ENCODE measurements around the gene LRIG1.

LRIG1 gene

DNA sequence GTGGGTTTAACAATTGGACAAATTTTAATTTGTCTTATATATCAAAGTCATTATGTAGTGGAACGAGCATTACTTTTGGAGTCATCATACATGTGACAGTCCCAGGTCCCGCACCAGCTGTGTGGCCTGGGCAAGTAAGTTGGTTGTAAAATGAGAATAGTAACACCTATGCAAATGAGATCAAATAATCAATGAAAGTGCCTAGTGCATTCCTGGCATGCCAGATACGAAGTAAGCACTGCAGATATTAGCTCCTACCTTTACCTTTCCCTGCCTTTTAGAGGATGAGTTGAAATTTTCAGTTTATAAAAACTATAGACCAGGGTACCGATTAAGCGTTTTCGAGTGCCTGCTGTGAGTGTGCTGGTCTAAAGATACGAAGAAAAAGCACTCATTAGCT, 134.1 kb downstream of the LRIG1 start:
- no peak for DNase-seq

GRCh38 chr3:66365080-66365479, 135.7 kb downstream of the LRIG1 start:
- DNase-seq: no peak

DNA sequence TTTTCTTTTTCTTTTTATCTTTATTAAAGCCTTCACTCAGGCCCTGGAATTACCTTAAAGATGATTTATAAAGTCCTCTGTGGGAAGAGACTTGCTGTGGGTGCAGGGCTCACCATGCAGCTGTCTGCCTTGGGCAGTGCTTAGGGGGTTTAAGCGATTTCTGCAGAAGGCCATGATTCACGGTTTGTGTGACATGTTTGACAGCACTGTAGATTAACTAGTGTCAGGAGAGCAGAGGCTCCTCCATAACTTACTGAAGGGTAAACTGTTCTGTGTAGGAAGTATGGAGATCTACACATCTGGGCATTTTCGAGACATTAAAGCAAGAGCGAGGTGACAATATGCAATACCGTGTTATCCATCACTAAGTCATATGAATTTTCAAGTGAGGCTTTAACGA, 137.7 kb downstream of the LRIG1 start:
- no peak for DNase-seq

- DNase-seq: no peak
These were observed 138.3 kb downstream of the LRIG1 start for GRCh38 chr3:66362541-66362941.

DNA sequence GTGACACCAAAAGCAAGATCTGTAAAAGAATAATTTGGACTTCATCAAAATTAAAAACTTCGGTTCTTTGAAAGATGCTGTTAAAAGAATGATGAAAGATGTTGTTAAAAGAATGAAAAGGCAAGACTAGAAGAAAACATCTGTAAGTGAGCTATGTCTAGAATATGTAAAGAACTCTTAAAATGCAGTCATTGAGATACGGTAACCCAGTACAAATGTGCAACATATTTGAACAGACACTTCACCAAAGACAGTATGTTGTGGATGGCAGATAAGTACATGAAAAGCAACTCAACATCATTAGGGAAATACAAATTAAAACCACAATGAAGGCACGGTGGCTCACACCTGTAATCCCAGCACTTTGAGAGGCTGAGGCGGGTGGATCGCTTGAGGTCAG, 139.5 kb downstream of the LRIG1 start:
- no peak for DNase-seq

GRCh38 chr3:66355997-66356396, 144.8 kb downstream of the LRIG1 start:
- DNase-seq: no peak

GRCh38 chr3:66355394-66355793, 145.4 kb downstream of the LRIG1 start:
- DNase-seq: no peak

DNA sequence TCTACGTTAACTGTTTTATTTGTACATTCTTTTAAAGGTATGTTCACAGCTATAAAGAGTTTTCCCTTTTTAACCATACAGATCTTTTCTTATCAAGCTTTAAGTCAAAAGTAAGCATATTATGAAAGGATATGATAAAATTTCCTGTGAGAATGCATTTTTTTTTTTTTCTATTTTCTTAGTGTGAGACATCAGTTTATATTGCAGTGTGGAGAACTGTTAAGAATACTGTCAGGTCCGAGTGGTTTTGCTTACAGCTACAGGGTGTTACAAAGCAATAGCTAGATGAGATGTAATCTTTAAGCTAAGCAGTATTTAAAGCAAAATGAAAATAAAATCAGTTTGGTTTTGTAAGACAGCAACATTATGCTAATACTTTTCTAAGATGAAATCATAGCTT, 146.8 kb downstream of the LRIG1 start:
- no peak for DNase-seq

- no peak for DNase-seq
These were observed 147.3 kb downstream of the LRIG1 start for GRCh38 chr3:66353530-66353929.

DNA sequence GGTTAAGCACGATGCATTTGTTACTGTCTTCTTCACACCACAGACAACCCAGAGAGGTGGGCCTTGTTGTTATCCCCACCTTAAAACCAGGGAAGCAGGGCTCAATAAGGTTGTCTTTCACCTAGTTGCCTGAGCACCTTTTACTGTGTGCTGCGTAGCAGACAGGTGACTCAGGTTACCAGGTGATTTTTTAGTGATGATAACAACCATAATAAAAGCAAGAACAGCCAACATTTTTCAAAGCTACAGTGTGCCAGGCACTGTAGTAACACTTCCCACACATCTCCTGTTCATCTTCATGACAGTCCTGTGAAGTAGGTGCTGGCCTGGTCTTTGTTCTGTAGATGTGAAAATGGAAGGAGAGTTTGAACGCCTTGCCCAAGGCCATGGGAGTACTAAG, 147.8 kb downstream of the LRIG1 start:
- DNase-seq: no peak

- DNase-seq: no peak
These were observed 150.2 kb downstream of the LRIG1 start for GRCh38 chr3:66350601-66351000.

GRCh38 chr3:66348704-66349103, 152.1 kb downstream of the LRIG1 start:
- peak in 8 of 51 donors; percentile 12 to 74 (median 31) for DNase-seq

DNA sequence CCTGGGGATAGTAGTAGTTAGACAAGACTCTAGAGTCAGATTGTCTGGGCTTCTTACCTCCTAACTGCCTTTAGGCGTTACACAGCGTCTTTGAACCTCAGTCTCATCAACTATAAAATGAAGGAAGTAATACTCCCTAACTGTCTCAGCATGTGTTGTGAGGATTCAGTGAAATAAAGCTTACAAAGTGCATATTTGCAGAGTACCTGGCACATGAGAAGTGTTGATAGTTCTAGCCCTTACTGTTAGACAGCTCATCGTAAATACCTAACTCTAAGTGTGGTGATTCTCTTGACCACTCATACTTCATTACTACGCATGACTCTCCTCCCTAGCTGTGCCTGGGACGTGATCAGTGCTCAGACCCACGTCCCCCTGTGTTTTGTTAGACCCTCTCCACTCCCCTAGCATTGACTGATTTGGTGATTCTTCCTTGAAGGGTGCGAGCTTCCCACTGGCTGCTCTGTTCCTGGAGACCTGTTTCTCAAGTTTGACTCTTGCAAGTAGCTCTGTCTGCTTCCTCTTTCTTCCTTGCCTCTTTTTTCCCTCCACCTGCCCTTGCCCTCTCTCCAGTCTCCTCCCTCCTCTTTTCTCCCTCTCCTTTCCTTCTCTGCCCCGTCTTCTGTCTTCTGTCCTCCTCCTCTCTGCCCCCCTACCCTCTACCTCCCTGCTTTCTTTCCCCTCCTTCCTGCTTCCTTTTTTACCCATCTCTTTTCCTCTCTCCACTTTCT, 155.8 kb downstream of the LRIG1 start:
- DNase-seq: no peak

GRCh38 chr3:66344391-66344811, 156.4 kb downstream of the LRIG1 start:
- DNase-seq: no peak

GRCh38 chr3:66342717-66343356, 158.0 kb downstream of the LRIG1 start:
- DNase-seq: no peak

GRCh38 chr3:66338927-66339326, 161.9 kb downstream of the LRIG1 start:
- no peak for DNase-seq

DNA sequence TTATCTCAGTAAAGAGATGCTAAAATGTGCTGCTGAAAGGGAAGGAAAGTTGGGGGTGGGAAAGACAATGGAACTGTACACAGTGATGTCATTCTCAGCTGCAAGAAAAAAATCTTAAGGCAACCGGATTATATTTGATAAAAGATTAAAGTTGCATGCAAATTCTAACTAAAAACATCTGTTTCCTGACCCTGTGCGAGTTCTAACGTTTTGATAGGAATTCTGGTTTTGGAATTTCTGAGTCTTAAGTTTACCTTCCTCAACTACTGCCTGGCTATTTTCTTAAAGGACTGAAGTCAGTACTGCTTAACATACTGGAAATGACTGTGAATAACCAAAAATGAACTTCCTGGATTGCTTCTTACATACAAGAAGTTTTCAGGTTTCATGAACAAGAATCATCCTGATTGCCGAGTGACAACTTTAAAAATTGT, 164.5 kb downstream of the LRIG1 start:
- DNase-seq: no peak

DNA sequence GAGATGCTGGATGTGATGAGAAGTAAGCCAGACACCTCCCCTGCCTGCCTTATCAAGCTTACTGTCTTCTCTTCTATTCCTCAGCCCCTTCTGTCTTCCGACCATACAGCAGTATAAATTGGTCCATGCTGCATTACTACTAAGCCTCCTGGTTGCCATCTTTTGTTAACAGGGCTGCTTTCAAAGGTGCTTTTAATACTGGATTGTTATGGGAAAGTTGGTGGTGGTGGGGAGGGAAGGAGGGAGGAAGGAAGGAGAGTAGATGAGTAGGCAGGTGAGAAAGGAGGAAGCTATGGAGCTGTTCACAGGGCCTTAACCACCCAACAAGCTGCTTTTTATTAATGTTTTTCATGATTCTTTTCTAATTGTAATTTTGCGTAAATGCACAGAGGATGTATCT, 165.2 kb downstream of the LRIG1 start:
- no peak for DNase-seq

Measured in hypothalamus (tissue), 51 donors.